DND-41 (cell line): ENCODE results near the gene HAUS6.

ENCODE experiments used
- EZH2 ChIP-seq: IDR thresholded peaks from 3 replicates; pipeline ENCODE4 v1.6.1; 2012; ENCODE audit warnings: borderline replicate concordance, low read depth, mild to moderate bottlenecking, moderate library complexity, low read length, inconsistent platforms; ENCODE audit not compliant: severe bottlenecking
- TF ChIP-seq, protein P1 (sequence below): IDR thresholded peaks from 2 replicates; pipeline ENCODE4 v1.5.1; 2012; ENCODE audit warnings: borderline replicate concordance, low read length, moderate library complexity, mild to moderate bottlenecking; ENCODE audit not compliant: poor library complexity, severe bottlenecking; ENCODE audit errors: extremely low read depth

DNA sequence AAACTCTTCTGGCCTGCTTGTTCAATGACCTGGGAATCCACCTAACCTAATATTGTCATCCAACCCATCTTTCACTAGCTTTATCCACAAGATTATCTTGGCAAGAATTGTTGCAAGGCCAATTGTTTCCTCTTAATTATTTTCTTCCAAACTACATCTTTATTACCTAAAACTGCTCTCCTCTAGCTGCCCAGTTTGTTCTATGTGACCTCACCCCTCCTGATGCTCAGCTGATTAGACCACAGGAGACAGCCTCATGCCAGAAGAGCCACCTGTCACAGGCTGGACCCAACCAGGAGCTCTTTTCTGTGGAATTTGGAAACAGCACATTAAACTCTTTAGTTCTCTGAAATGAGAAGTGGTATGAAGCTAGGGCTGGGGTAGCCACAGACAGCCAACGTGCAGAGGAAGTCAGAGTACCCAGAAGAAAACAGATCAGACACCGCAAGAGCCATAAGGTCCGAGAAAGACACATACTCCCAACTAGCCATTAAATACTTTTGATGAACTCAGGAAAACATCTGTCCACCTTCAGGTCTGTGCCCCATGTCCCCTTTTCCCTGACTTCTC is 81.7 kb downstream of the HAUS6 start:
- TF ChIP-seq, protein P1, sequence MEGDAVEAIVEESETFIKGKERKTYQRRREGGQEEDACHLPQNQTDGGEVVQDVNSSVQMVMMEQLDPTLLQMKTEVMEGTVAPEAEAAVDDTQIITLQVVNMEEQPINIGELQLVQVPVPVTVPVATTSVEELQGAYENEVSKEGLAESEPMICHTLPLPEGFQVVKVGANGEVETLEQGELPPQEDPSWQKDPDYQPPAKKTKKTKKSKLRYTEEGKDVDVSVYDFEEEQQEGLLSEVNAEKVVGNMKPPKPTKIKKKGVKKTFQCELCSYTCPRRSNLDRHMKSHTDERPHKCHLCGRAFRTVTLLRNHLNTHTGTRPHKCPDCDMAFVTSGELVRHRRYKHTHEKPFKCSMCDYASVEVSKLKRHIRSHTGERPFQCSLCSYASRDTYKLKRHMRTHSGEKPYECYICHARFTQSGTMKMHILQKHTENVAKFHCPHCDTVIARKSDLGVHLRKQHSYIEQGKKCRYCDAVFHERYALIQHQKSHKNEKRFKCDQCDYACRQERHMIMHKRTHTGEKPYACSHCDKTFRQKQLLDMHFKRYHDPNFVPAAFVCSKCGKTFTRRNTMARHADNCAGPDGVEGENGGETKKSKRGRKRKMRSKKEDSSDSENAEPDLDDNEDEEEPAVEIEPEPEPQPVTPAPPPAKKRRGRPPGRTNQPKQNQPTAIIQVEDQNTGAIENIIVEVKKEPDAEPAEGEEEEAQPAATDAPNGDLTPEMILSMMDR, result no peak
- TF ChIP-seq EZH2, result no peak
